ENCODE results near the gene CR1L. TPM values are rescaled to one million over a fixed set of nuclear protein-coding genes. Genes with fewer than 3 reads are reported as not detected.
"Not testable (repeated sequence)": the region's sequence is repeated elsewhere in the genome, so short reads cannot be mapped to it uniquely, and the experiment has no call there.

Gene CR1L
- total and polyA plus RNA-seq, 8 donors: 1.3 TPM; not detected in 7

DNA sequence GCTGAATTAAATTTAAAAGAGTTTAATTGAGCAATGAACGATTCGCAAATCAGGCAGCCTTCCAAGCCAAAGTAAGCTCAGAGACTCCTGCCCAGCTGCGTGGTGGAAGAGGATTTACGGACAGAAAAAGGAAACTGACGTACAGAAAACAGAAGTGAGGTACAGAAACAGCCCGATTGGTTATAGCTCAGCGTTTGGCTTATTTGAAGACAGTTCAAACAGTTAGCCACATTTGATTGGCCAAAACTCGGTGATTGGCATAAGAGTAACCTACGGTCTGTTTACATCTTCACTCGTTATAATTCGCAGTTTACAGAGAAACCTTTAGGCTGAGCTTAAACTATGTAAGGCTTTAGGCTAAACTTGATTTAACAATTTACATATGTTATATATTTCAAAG is 46.9 kb downstream of the CR1L start:
- H3K36me3 ChIP-seq: no peaks in the 10 kb centered on the region
- H3K4me3 ChIP-seq: no peak overlapping the region
- 77 to 79% methylated on average over 11 of the region's 11 CpGs for WGBS, 2 donors
- TF ChIP-seq, protein P1, sequence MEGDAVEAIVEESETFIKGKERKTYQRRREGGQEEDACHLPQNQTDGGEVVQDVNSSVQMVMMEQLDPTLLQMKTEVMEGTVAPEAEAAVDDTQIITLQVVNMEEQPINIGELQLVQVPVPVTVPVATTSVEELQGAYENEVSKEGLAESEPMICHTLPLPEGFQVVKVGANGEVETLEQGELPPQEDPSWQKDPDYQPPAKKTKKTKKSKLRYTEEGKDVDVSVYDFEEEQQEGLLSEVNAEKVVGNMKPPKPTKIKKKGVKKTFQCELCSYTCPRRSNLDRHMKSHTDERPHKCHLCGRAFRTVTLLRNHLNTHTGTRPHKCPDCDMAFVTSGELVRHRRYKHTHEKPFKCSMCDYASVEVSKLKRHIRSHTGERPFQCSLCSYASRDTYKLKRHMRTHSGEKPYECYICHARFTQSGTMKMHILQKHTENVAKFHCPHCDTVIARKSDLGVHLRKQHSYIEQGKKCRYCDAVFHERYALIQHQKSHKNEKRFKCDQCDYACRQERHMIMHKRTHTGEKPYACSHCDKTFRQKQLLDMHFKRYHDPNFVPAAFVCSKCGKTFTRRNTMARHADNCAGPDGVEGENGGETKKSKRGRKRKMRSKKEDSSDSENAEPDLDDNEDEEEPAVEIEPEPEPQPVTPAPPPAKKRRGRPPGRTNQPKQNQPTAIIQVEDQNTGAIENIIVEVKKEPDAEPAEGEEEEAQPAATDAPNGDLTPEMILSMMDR (IDR thresholded peaks at IDR 0.05): no peak
- intact Hi-C loops (cut with DNase I): no loop called here
- no peaks in the 10 kb centered on the region for H3K4me1 ChIP-seq
- ATAC-seq (no peak), DNase-seq (no peak), FAIRE-seq (no peak)
- no peaks in the 10 kb centered on the region for H3K27me3 ChIP-seq
- peaks cover 0 to 3% (median 0%) of the 10 kb centered on the region in 4 donors for H3K9me3 ChIP-seq
- H3K27ac ChIP-seq: no peak overlapping the region

- DNase-seq; H3K27ac ChIP-seq; H3K4me1 ChIP-seq; H3K27me3 ChIP-seq; intact Hi-C loops (cut with DNase I); H3K9me3 ChIP-seq; H3K36me3 ChIP-seq; H3K4me3 ChIP-seq; ATAC-seq; FAIRE-seq: not testable (repeated sequence)
- 72 to 81% methylated on average over 7 of the region's 7 CpGs for WGBS, 2 donors
Observed at GRCh38 chr1:207692291-207692690, 47.4 kb downstream of the CR1L start.

GRCh38 chr1:207695891-207696290 is 51.0 kb downstream of the CR1L start:
- H3K36me3 ChIP-seq: no peaks in the 10 kb centered on the region
- H3K4me1 ChIP-seq: no peaks in the 10 kb centered on the region
- ATAC-seq: no peak
- no peak overlapping the region for H3K4me3 ChIP-seq
- no peak for DNase-seq
- 59 to 68% methylated on average over 2 of the region's 2 CpGs for WGBS, 2 donors
- intact Hi-C loops (cut with DNase I): no loop called here
- H3K9me3 ChIP-seq: peaks cover 0 to 3% (median 0%) of the 10 kb centered on the region in 4 donors
- no peaks in the 10 kb centered on the region for H3K27me3 ChIP-seq
- TF ChIP-seq, protein P1 (IDR thresholded peaks at IDR 0.05): no peak
- FAIRE-seq: no peak
- H3K27ac ChIP-seq: no peak overlapping the region

DNA sequence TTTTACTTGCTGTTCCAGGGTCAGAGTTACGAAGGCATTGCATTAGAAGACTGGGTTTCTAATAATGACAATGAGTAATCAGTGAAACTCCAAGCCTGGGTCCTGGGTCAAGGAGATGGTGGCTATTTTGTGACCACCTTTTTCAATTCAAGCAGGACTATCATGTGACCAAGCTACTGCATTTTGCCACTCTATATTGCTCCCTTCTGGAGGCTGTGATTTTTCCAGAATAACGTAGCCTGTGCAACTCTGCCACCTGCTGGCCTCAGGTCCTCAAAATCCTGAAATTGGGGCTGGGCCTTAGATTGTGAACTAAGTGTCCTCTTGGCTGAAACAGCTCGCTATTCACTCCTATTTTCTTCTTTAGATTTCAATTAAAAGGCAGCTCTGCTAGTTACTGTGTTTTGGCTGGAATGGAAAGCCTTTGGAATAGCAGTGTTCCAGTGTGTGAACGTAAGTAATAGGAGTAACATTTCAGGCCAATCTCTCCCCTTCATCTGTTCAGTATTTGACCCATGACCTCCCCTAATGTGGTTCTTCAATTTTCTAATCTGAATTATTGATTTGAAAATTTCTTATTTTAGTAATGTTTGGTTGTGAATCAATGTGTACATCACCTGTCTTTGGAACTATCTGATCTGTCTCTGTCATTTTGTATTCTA is 54.0 kb downstream of the CR1L start:
- TF ChIP-seq, protein P1 (IDR thresholded peaks at IDR 0.05): peak; percentile 40 to 54 (median 44)
- H3K4me3 ChIP-seq: no peak overlapping the region
- H3K4me1 ChIP-seq: no peaks in the 10 kb centered on the region
- intact Hi-C loops (cut with DNase I): no loop called here
- H3K27ac ChIP-seq: no peak overlapping the region
- H3K9me3 ChIP-seq: no peaks in the 10 kb centered on the region
- FAIRE-seq: peak; percentile 20
- peak in 5 of 6 donors; percentile 27 to 69 (median 33) for DNase-seq
- H3K36me3 ChIP-seq: no peaks in the 10 kb centered on the region
- peak; percentile 92 to 99 (median 96) for ATAC-seq
- WGBS, 2 donors: 45 to 56% methylated on average over 4 of the region's 4 CpGs
- H3K27me3 ChIP-seq: no peaks in the 10 kb centered on the region

- TF ChIP-seq, protein P1 (IDR thresholded peaks at IDR 0.05): no peak
- 89 to 91% methylated on average over 1 of the region's 1 CpG for WGBS, 2 donors
Observed at GRCh38 chr1:207702317-207702716, 57.4 kb downstream of the CR1L start.

More at GRCh38 chr1:207702317-207702716, 57.4 kb downstream of the CR1L start:
- Histone ChIP-seq H3K9me3 (no peaks in the 10 kb centered on the region), H3K4me1 (no peaks in the 10 kb centered on the region), H3K27ac (no peak overlapping the region), H3K36me3 (no peaks in the 10 kb centered on the region), H3K27me3 (no peaks in the 10 kb centered on the region), H3K4me3 (no peak overlapping the region)
- no peak for ATAC-seq
- no peak for DNase-seq
- intact Hi-C loops (cut with DNase I): no loop called here
- FAIRE-seq: no peak
